OCI-LY7 (cell line): ENCODE data around the gene CCNB1IP1.
A peak's percentile ranks its signal among the peaks of the same experiment; 100 is the strongest.

Experiments
- EZH2phosphoT487 ChIP-seq: fragments of 200-600 bp; sonication (generic); IDR thresholded peaks from 2 replicates; pipeline ENCODE4 v1.6.1; 2018; ENCODE audit warnings: low read depth, borderline replicate concordance, mild to moderate bottlenecking, mixed run types, antibody characterized with exemption, low read length, moderate library complexity, mixed read lengths
- TF ChIP-seq, protein P1 (sequence below): fragments of 200-600 bp; sonication (generic); conservative IDR thresholded peaks from 2 replicates; pipeline ENCODE4 v1.5.1; 2014; ENCODE audit warnings: mild to moderate bottlenecking, antibody characterized with exemption, low read length, moderate library complexity, mixed read lengths

DNA sequence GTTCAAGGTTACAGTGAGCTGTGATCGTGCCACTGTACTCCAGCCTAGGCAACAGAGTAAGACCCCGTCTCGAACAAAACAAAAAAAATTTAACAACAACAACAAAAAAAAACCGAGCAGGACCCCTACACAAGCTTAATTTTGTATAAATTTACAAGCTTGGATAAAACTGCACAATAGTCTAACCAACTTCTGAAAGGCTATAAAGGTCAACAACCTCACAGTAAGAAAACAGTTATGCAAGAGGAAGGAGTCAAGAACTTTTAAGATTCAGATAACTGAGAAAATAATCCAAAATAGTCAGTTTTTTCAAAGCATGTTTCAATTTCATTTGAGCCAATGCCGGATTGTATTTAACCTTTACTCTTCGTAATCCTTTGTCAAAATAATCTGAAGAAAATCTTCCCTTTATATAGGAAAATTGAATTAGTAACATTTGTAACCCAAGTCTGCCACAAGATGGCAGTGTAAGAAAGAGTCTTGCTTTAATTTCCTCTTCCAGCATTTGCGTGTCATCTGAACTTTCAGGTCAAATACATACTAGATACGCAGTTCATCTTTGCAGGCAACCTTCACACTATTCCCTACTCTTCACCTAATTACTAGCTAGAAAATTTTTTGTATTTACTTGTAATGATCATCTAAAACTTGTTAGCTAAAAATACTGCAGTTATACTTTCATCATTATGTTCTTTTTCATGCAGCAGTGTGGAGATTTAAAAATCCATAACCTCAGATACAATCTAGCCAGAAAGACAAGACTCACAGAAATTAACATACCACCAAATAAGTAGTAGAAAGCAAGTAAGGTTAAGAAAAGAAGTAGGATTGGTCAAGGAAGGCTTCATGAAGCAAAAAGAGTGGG, 5.8 kb downstream of the CCNB1IP1 start:
- TF ChIP-seq, protein P1, sequence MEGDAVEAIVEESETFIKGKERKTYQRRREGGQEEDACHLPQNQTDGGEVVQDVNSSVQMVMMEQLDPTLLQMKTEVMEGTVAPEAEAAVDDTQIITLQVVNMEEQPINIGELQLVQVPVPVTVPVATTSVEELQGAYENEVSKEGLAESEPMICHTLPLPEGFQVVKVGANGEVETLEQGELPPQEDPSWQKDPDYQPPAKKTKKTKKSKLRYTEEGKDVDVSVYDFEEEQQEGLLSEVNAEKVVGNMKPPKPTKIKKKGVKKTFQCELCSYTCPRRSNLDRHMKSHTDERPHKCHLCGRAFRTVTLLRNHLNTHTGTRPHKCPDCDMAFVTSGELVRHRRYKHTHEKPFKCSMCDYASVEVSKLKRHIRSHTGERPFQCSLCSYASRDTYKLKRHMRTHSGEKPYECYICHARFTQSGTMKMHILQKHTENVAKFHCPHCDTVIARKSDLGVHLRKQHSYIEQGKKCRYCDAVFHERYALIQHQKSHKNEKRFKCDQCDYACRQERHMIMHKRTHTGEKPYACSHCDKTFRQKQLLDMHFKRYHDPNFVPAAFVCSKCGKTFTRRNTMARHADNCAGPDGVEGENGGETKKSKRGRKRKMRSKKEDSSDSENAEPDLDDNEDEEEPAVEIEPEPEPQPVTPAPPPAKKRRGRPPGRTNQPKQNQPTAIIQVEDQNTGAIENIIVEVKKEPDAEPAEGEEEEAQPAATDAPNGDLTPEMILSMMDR: peak; percentile 97
- no peak for TF ChIP-seq EZH2phosphoT487
